ENCODE results near the gene PTGES2.
"Not testable (repeated sequence)": the region's sequence is repeated elsewhere in the genome, so short reads cannot be mapped to it uniquely, and the experiment has no call there.

Gene PTGES2

GRCh38 chr9:128136816-128137793 lies 9.6 kb upstream of the PTGES2 start:
- DNase-seq (ENCODE audit: low spot score) = peak; percentile 56

- DNase-seq (ENCODE audit: low spot score) = not testable (repeated sequence)
These were observed 8.0 kb upstream of the PTGES2 start for GRCh38 chr9:128135561-128135960.

GRCh38 chr9:128132139-128132538 lies 4.6 kb upstream of the PTGES2 start:
- not testable (repeated sequence) for DNase-seq (ENCODE audit: low spot score)

GRCh38 chr9:128131346-128131745 lies 3.8 kb upstream of the PTGES2 start:
- DNase-seq (ENCODE audit: low spot score) = not testable (repeated sequence)

DNA sequence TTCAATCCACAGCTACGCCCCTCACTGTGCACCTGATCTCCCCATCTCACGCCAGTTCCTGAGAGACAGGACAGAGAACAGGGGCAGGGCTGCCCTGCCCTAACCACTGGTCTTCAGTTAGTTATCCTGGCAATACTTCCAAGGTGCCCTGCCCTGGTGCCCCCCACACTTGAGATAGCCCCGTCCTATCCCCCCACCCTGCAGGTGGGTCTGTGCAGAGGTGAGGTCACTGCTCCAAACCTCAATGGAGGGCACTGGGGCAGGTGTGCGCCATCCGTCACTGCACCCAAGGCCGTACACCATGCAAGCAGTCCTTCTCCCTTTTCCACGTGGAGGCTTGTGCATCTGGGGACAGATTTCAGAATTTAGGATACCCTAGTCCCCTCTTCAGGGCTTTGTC lies 3.1 kb upstream of the PTGES2 start:
- DNase-seq (ENCODE audit: low spot score) = not testable (repeated sequence)

GRCh38 chr9:128129976-128130590 lies 2.6 kb upstream of the PTGES2 start:
- DNase-seq (ENCODE audit: low spot score) = not testable (repeated sequence)

- no peak for DNase-seq (ENCODE audit: low spot score)
These were observed 1.5 kb upstream of the PTGES2 start for GRCh38 chr9:128128836-128129590.

DNA sequence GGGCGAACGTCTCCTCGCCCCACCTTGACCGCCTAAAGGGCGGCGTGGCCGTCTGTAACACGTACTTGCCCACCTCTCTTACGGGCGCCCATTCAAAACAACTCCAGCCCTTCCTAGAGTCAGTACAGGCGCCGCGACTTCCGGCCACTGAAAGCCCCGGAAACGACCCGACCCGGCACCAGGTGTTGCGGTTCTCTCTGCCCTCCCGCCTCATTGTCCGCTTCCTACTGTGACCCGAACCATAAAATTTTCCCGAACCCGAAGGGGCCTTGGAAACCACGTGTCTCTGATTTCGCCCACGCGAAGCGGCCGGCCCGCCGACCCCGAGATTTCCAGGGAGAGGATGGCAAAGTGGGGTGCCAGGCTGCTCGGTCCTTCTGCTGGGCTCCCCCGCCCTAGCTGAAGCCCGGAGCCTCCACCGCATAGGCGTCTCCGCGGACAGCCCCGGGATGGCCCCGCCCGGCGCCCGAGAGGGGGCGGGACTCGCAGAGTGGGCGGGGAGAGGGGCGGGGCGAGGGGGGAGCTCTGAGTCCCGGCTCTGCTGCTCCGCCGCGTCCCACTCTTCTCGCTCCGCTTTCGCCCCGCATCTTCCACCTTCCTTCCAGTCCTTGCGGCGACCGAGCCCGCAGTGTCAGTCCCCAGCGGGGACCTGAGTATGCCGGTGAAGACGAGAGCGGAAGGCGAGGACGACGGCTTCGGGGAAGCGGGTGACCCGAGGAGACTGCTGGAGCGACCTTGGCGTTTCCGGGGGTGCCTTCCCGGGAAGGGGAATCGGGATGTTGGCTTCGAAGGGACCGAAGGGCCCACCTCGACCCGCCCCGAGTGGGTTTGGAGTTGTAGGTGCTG lies 684 bp upstream of the PTGES2 start:
- peak; percentile 92 for DNase-seq (ENCODE audit: low spot score)

- no peak for DNase-seq (ENCODE audit: low spot score)
These were observed 1.8 kb downstream of the PTGES2 start for GRCh38 chr9:128125580-128126354.

GRCh38 chr9:128124873-128125579 lies 2.5 kb downstream of the PTGES2 start:
- no peak for DNase-seq (ENCODE audit: low spot score)

DNA sequence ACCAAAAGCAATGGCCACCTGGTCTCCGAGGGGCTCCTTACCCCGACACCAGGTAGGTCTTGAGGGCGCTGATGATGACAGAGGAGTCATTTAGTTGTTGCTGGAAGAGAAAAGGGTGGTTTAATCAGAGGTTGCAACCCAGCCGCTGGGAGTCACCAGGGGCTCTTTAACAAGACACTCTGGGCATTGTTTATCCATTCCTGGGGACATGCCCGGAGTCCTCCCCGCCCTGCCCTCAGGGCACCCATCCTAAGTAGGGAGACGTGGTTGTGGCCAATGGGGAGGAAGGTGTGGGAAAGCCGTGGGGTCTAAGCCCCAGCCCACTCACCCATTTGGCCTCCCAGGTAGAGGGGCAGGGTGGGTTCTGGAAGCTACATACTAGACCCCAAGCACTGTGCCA lies 3.1 kb downstream of the PTGES2 start:
- no peak for DNase-seq (ENCODE audit: low spot score)

DNA sequence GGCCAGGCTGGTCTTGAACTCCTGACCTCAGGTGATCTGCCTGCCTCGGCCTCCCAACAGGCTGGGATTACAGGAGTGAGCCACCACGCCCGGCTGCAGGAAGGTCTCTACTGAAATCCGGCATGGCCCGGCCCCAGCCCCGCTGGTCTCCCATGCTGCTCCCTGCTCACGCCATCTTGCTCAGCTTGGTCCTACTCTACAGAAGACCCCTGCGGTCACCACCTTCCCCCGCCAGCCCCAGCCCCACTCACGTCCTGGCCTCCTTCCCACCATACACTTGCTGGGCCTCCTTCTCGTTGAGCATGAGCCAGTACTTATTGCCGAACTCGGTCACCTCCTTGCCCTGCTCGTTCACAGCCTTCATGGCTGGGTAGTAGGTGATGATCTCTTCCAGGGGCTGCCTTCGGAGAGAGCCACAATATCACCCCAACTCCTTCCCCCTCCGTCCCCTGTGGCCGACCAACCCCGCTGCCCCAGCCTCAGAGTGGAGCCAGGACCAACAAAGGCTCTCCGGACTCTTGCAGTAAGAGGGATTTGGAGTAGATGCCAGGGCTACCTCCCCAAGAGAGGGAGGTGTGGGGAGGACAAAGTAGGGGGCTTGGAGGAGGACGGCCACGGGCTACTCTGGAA lies 4.0 kb downstream of the PTGES2 start:
- no peak for DNase-seq (ENCODE audit: low spot score)

- no peak for DNase-seq (ENCODE audit: low spot score)
These were observed 4.7 kb downstream of the PTGES2 start for GRCh38 chr9:128122809-128123175.

DNA sequence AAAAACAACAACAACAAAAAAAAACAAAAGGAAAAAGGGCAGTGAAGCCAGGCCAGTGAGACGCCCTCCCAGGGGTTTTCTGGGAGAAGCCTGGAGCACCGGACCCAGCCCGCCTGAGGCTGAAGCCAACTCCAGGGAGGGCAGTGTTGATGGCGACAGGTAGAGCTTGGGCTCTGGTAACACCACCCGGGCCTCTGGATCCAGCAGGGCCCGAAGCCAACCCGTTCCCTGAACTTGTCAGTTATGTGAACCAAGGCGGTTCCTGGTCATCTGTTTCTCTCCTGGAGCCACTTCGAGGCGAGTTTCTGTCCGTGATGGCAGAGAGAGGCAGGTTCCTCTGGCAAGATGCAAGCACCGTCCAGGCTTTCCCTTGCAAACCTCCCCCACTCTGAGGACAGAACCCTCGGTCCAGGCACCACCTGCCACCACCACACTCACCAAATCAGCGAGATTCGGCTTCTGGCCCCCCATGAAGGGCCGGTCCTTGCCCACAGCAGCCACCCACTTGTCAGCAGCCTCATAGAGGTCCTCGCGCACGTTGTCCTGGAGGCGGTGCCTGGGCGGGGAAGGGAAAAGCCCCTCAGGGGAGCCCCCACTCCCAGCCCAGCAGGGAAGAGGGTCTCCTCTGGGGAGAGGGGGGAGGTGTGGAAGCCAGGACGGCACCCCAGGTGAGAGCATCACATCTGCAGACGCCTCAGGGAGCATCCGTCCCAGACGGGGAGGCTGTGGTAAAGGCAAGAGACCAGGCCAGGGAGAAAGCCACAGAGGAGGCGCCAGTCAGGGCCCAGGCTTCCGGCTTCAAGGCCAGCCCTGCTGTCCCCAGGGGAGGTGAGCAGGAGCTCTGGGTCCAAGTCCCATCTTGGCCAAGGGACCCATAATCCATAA lies 5.4 kb downstream of the PTGES2 start:
- DNase-seq (ENCODE audit: low spot score) = no peak

DNA sequence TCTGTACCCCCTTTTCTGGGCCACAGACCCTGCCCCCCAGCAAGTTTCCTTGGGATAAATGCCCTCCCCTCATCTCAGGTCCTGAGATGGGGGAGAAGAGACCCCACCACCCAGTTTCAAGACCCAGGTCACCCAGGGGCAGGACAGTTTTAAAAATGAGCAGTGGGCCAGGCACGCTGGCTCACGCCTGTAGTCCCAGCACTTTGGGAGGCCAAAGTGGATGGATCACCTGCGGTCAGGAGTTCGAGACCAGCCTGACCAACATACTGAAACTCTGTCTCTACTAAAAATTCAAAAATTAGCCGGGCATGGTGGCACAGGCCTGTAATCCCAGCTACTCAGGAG lies 6.1 kb downstream of the PTGES2 start:
- DNase-seq (ENCODE audit: low spot score) = no peak

- DNase-seq (ENCODE audit: low spot score) = no peak
These were observed 6.6 kb downstream of the PTGES2 start for GRCh38 chr9:128120741-128121465.

DNA sequence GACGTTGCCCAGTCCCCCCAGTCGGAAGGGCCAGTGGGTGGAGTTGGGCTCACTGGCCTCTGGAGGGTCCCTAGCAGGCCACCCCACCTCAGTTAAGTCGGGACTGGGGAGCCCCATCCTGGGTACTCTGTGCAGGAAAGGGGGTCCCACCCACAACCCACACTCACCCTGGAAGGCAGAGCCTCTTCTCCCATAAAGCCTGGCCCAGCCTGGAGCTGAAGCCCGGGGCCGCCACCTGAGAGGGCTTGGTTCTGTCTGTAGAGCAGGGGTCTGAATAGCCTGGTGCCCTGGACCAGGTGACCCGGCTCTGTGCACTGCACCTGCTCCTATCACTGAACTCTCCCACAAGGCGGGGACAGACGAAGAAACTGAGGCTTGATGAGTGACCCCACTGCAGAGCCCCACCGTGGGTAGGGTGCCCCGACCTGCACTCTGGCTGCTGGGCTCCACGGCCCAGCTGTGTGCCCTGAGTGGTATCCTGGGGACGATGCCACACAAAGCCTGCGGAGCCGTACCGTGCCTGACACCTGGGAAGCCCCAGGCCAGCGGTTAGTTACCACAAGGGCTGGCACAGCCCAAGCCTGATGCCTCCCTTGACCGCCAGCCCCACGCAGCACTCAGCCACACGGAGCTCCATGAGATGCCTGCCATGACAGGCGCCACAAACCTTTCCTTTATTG lies 7.3 kb downstream of the PTGES2 start:
- DNase-seq (ENCODE audit: low spot score) = no peak
